HEK293 (cell line): ENCODE measurements around the gene NCAPG2.

Experiments
- CTCF ChIA-PET: fragments of 350-600 bp; formaldehyde crosslinking; extraction: SDS; loops from one replicate; lab custom pipeline; 2021; ENCODE audit warnings: antibody characterized with exemption; lab: Yijun Ruan, JAX
- POLR2A ChIA-PET: fragments of 300-600 bp; formaldehyde crosslinking; extraction: SDS; loops from one replicate; lab custom pipeline; 2020; ENCODE audit warnings: antibody characterized with exemption, inconsistent platforms; lab: Yijun Ruan, JAX
- H3K27ac ChIP-seq: fragments of 200-500 bp; sonication (Bioruptor generic); 2 replicates; pipeline ENCODE4 v1.5.1; 2014; ENCODE audit warnings: low read depth, low read length, control low read depth, inconsistent platforms; ENCODE audit errors: extremely low read depth
- H3K36me3 ChIP-seq, 2 experiments: fragments of 200-500 bp in 1 of 2; sonication (Bioruptor generic) in 1 of 2; 1 replicate in 1 of 2; 2 replicates in 1 of 2; pipeline ENCODE4 v1.5.1; 2014 to 2017; ENCODE audit warnings: inconsistent platforms in 2 of 2, low read length in 2 of 2; ENCODE audit not compliant: control insufficient read depth in 2 of 2, insufficient read depth in 1 of 2
- H3K4me1 ChIP-seq: fragments of 200-500 bp; sonication (Bioruptor generic); 2 replicates; pipeline ENCODE4 v1.5.1; 2014; ENCODE audit warnings: mild to moderate bottlenecking, low read length, inconsistent platforms; ENCODE audit not compliant: control insufficient read depth, insufficient read depth
- H3K4me3 ChIP-seq: 2 replicates; pipeline ENCODE4 v1.5.1; 2011; ENCODE audit warnings: low read depth, mild to moderate bottlenecking, control low read depth, low read length, moderate library complexity
- H3K9me3 ChIP-seq: fragments of 200-500 bp; sonication (Bioruptor generic); 2 replicates; pipeline ENCODE4 v1.5.1; 2014; ENCODE audit warnings: low read depth, low read length, inconsistent platforms; ENCODE audit not compliant: control insufficient read depth, insufficient read depth
- EGR2 ChIP-seq: fragments of 450-650 bp; formaldehyde crosslinking; IDR thresholded peaks from 2 replicates; pipeline ENCODE4 v1.5.1; 2016; ENCODE audit warnings: low read depth, missing biosample characterization, missing genetic modification characterization
- GFI1B ChIP-seq: fragments of 450-650 bp; formaldehyde crosslinking; IDR thresholded peaks from 2 replicates; pipeline ENCODE4 v1.5.1; 2016; ENCODE audit warnings: missing biosample characterization, missing genetic modification characterization
- KLF10 ChIP-seq: fragments of 450-650 bp; IDR thresholded peaks from 2 replicates; pipeline ENCODE4 v1.5.1; 2018; ENCODE audit warnings: missing biosample characterization, mild to moderate bottlenecking, missing genetic modification characterization
- KLF7 ChIP-seq: fragments of 450-650 bp; formaldehyde crosslinking; IDR thresholded peaks from 2 replicates; pipeline ENCODE4 v1.5.1; 2016; ENCODE audit warnings: missing biosample characterization, missing genetic modification characterization, borderline replicate concordance
- PRDM1 ChIP-seq: fragments of 450-650 bp; formaldehyde crosslinking; IDR thresholded peaks from 2 replicates; pipeline ENCODE4; 2016; ENCODE audit warnings: missing biosample characterization, missing genetic modification characterization
- REPIN1 ChIP-seq: fragments of 450-650 bp; formaldehyde crosslinking; IDR thresholded peaks from 2 replicates; pipeline ENCODE4 v1.5.1; 2017; ENCODE audit warnings: missing biosample characterization, missing genetic modification characterization, low read depth
- ZFHX2 ChIP-seq: fragments of 450-650 bp; formaldehyde crosslinking; conservative IDR thresholded peaks from 2 replicates; pipeline ENCODE4 v1.5.1; 2016; ENCODE audit warnings: missing biosample characterization, missing genetic modification characterization
- ZNF175 ChIP-seq: fragments of 450-650 bp; formaldehyde crosslinking; IDR thresholded peaks from 2 replicates; pipeline ENCODE4 v1.5.1; 2016; ENCODE audit warnings: missing biosample characterization, missing genetic modification characterization
- ZNF24 ChIP-seq: fragments of 450-650 bp; formaldehyde crosslinking; IDR thresholded peaks from 2 replicates; pipeline ENCODE4 v1.5.1; 2016; ENCODE audit warnings: missing biosample characterization, missing genetic modification characterization
- ZNF391 ChIP-seq: fragments of 450-650 bp; formaldehyde crosslinking; IDR thresholded peaks from 2 replicates; pipeline ENCODE4 v1.5.1; 2016; ENCODE audit warnings: low read depth, missing biosample characterization, missing genetic modification characterization, borderline replicate concordance
- ZNF544 ChIP-seq: fragments of 450-650 bp; formaldehyde crosslinking; IDR thresholded peaks from 2 replicates; pipeline ENCODE4 v1.5.0; 2017; ENCODE audit warnings: missing biosample characterization, missing genetic modification characterization
- ZNF549 ChIP-seq: fragments of 450-650 bp; IDR thresholded peaks from 2 replicates; pipeline ENCODE4 v1.5.1; 2018; ENCODE audit warnings: missing biosample characterization, missing genetic modification characterization, mild to moderate bottlenecking, inconsistent platforms, moderate library complexity
- ZNF600 ChIP-seq: fragments of 450-650 bp; formaldehyde crosslinking; IDR thresholded peaks from 2 replicates; pipeline ENCODE4 v1.5.1; 2016; ENCODE audit warnings: missing biosample characterization, missing genetic modification characterization
- ZNF623 ChIP-seq: fragments of 450-650 bp; formaldehyde crosslinking; IDR thresholded peaks from 2 replicates; pipeline ENCODE4 v1.5.1; 2016; ENCODE audit warnings: missing biosample characterization, missing genetic modification characterization
- ZNF645 ChIP-seq: fragments of 450-650 bp; formaldehyde crosslinking; IDR thresholded peaks from 2 replicates; pipeline ENCODE4; 2016; ENCODE audit warnings: missing biosample characterization, missing genetic modification characterization
- ZNF701 ChIP-seq: fragments of 450-650 bp; formaldehyde crosslinking; IDR thresholded peaks from 2 replicates; pipeline ENCODE4 v1.5.1; 2016; ENCODE audit warnings: missing biosample characterization, missing genetic modification characterization
- ZNF785 ChIP-seq: fragments of 450-650 bp; formaldehyde crosslinking; IDR thresholded peaks from 2 replicates; pipeline ENCODE4 v1.5.1; 2016; ENCODE audit warnings: missing biosample characterization, missing genetic modification characterization
- TF ChIP-seq, protein P1 (sequence below): fragments of 450-650 bp; IDR thresholded peaks from 2 replicates; pipeline ENCODE4 v1.5.1; 2018; ENCODE audit warnings: missing biosample characterization, mild to moderate bottlenecking, missing genetic modification characterization
- TF ChIP-seq, protein P2 (sequence below): fragments of 450-650 bp; formaldehyde crosslinking; IDR thresholded peaks from 2 replicates; pipeline ENCODE4 v1.5.1; 2016; ENCODE audit warnings: missing biosample characterization, missing genetic modification characterization
- TF ChIP-seq, protein P3 (sequence below): fragments of 450-650 bp; formaldehyde crosslinking; conservative IDR thresholded peaks from 2 replicates; pipeline ENCODE4 v1.5.1; 2016; ENCODE audit warnings: low read depth, missing biosample characterization, missing genetic modification characterization

Gene NCAPG2

DNA sequence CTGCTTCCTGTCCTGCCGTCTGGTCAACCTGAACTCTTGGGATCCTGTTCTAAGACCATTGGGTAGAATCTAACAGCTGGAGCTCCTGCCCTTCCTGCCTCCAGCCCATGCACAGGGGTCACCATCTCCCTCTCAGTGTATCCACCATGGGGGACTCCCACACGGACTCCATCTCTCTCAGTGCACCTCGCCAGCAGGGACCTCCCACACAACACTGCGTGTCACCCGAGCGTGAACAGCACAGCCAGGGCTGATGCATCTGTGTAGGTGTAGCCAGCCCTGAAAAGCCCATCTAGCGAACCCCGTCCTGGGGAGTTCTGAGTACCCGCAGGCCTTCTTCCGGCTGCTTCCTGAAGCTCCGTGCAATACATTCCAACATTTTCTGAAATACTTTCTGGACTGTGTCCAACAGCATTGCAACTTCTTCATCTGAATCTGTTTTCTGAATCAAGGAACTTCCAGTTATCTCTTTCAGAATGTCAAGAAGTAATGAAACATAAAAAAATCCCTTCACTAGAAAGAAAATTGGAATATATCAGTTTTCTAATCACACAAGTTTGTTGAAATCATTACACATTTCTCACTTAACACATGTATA, 52.5 kb downstream of the NCAPG2 start:
- TF ChIP-seq ZNF645 (no peak), ZFHX2 (peak; percentile 57), EGR2 (tag by site-specific recombination) (peak; percentile 63)
- H3K9me3 ChIP-seq: no peaks in the 10 kb centered on the region
- CTCF ChIA-PET: no interaction called here
- no peak overlapping the region for H3K4me3 ChIP-seq
- POLR2A ChIA-PET: no interaction called here
- peaks cover 11 to 87% of the 10 kb centered on the region in 2 experiments for H3K36me3 ChIP-seq
- no peak overlapping the region for H3K27ac ChIP-seq
- no peaks in the 10 kb centered on the region for H3K4me1 ChIP-seq

DNA sequence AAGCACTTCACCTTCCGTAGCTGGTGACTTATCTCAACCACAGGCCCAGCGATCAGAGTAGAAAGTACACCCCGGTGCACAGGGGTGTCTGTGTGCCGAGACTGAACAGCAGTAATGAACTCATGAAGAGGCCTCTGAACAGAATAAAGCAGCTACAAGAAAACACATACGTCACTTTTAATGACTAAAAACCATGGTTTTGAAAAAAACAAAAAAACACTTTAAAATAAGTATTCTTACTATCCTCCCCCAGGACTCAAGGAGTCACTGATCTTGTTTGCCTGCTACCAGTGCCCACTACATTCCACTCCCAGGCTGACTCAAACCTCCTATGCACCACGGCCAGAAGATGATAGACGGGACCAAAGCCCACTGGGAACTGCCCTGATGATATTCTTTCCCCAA, 53.8 kb downstream of the NCAPG2 start:
- ChIA-PET CTCF (interaction anchor here (0.7 to 1.0 kb wide), 2 partner anchors 16 to 22 kb away, joined by 3 to 4 read pairs; no protein-coding TSS in a partner anchor), POLR2A (no interaction called here)
- Histone ChIP-seq H3K36me3 (peaks cover 11 to 88% of the 10 kb centered on the region in 2 experiments), H3K4me1 (no peaks in the 10 kb centered on the region)
- TF ChIP-seq GFI1B (tag by site-specific recombination) (no peak), ZNF600 (no peak), ZNF549 (tag by site-specific recombination) (no peak), PRDM1 (tag by site-specific recombination) (no peak), ZNF24 (no peak), ZNF623 (tag by site-specific recombination) (no peak), ZNF785 (tag by site-specific recombination) (no peak), ZNF391 (tag by site-specific recombination) (no peak), KLF7 (tag by site-specific recombination) (no peak), ZNF544 (tag by site-specific recombination) (no peak), ZNF175 (tag by site-specific recombination) (no peak), REPIN1 (tag by site-specific recombination) (no peak), EGR2 (tag by site-specific recombination) (no peak), ZNF701 (tag by site-specific recombination) (no peak), KLF10 (tag by site-specific recombination) (no peak)
- TF ChIP-seq, protein P1, sequence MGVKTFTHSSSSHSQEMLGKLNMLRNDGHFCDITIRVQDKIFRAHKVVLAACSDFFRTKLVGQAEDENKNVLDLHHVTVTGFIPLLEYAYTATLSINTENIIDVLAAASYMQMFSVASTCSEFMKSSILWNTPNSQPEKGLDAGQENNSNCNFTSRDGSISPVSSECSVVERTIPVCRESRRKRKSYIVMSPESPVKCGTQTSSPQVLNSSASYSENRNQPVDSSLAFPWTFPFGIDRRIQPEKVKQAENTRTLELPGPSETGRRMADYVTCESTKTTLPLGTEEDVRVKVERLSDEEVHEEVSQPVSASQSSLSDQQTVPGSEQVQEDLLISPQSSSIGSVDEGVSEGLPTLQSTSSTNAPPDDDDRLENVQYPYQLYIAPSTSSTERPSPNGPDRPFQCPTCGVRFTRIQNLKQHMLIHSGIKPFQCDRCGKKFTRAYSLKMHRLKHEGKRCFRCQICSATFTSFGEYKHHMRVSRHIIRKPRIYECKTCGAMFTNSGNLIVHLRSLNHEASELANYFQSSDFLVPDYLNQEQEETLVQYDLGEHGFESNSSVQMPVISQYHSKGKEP (tag by site-specific recombination): no peak
- TF ChIP-seq, protein P2, sequence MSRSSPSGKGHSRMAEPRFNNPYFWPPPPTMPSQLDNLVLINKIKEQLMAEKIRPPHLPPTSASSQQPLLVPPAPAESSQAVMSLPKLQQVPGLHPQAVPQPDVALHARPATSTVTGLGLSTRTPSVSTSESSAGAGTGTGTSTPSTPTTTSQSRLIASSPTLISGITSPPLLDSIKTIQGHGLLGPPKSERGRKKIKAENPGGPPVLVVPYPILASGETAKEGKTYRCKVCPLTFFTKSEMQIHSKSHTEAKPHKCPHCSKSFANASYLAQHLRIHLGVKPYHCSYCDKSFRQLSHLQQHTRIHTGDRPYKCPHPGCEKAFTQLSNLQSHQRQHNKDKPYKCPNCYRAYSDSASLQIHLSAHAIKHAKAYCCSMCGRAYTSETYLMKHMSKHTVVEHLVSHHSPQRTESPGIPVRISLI: no peak
- TF ChIP-seq, protein P3, sequence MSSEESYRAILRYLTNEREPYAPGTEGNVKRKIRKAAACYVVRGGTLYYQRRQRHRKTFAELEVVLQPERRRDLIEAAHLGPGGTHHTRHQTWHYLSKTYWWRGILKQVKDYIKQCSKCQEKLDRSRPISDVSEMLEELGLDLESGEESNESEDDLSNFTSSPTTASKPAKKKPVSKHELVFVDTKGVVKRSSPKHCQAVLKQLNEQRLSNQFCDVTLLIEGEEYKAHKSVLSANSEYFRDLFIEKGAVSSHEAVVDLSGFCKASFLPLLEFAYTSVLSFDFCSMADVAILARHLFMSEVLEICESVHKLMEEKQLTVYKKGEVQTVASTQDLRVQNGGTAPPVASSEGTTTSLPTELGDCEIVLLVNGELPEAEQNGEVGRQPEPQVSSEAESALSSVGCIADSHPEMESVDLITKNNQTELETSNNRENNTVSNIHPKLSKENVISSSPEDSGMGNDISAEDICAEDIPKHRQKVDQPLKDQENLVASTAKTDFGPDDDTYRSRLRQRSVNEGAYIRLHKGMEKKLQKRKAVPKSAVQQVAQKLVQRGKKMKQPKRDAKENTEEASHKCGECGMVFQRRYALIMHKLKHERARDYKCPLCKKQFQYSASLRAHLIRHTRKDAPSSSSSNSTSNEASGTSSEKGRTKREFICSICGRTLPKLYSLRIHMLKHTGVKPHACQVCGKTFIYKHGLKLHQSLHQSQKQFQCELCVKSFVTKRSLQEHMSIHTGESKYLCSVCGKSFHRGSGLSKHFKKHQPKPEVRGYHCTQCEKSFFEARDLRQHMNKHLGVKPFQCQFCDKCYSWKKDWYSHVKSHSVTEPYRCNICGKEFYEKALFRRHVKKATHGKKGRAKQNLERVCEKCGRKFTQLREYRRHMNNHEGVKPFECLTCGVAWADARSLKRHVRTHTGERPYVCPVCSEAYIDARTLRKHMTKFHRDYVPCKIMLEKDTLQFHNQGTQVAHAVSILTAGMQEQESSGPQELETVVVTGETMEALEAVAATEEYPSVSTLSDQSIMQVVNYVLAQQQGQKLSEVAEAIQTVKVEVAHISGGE (tag by site-specific recombination): no peak
- TF ChIP-seq, all 188 proteins: peak for 0
- no peak overlapping the region for H3K4me3 ChIP-seq
- H3K9me3 ChIP-seq: no peaks in the 10 kb centered on the region
- no peak overlapping the region for H3K27ac ChIP-seq
